Right cardiac atrium (tissue), 5 donors: ENCODE results near the gene SEMA4F. TPM values are rescaled to one million over a fixed set of nuclear protein-coding genes. Genes with fewer than 3 reads are reported as not detected.

Experiments
- ATAC-seq, 2 donors: fragments of 200-7000 bp; cut with Tn5 transposase; one replicate each; pipeline versions ENCODE4 v1.8.0 to v1.9.1; 2020; ENCODE audit warnings: moderate library complexity in 2 of 2, mild to moderate bottlenecking in 1 of 2
- DNase-seq, 3 donors: peaks; one replicate each; pipeline ENCODE4 v3.0.0-alpha.2; 2020
- H3K27ac ChIP-seq: one replicate; pipeline ENCODE4 v1.5.1; 2013; ENCODE audit warnings: mild to moderate bottlenecking, low read length, control low read depth, moderate library complexity
- H3K27me3 ChIP-seq: one replicate; pipeline ENCODE4 v1.6.1; 2013; ENCODE audit not compliant: control insufficient read depth, insufficient read depth
- H3K4me1 ChIP-seq: one replicate; pipeline ENCODE4 v1.6.1; 2013; ENCODE audit warnings: low read length; ENCODE audit not compliant: control insufficient read depth, insufficient read depth
- H3K4me3 ChIP-seq: one replicate; pipeline ENCODE4 v1.5.1; 2013; ENCODE audit warnings: low read length, control low read depth
- H3K9me3 ChIP-seq: one replicate; pipeline ENCODE4 v1.6.1; 2013; ENCODE audit warnings: low read length; ENCODE audit not compliant: control insufficient read depth
- WGBS: extraction: QIAGEN DNeasy Blood & Tissue Kit; methylation state at CpG from one replicate; pipeline ENCODE4 v1.1.7; 2013; 5-methylcytosine and 5-hydroxymethylcytosine counted together
- intact Hi-C, 4 donors: fragments of 100-400 bp; cut with DNase I; formaldehyde crosslinking; loops; one replicate each; pipeline versions ENCODE4 v1.11.0 to v1.14.0; 2022 to 2023
- polyA plus RNA-seq: library from polyadenylated mRNA; stranded (reverse); fragments of 200-250 nt; gene quantifications from one replicate; pipeline ENCODE4 v1.2.3, GENCODE V29; 2013
- total RNA-seq, 4 donors: library from RNA; stranded (reverse); fragmentation: NEBNext Ultra II Directional; extraction: Animal tissue kit (Norgen Biotek cat#: 25700); gene quantifications; one replicate each; pipeline ENCODE4 v1.2.1, GENCODE V29; 2021
- donor health status: healthy with polysubstance abuse.
- donor health status: DM: no; HTN: yes; CAD: no.
- donor health status: DM: no; HTN: no; CAD: no.
- donor health status: DM: no; HTN: yes; CAD: no; lungs with severe emphysema.
- donor health status: DM: yes; HTN: yes; CAD: no.

The SEMA4F gene
- total and polyA plus RNA-seq, 5 donors: 1.7 to 5.3 (median 3.9) TPM

GRCh38 chr2:74707837-74708236 lies 53.8 kb downstream of the SEMA4F start:
- Histone ChIP-seq H3K4me1 (no peaks in the 10 kb centered on the region), H3K4me3 (no peak overlapping the region), H3K9me3 (no peaks in the 10 kb centered on the region), H3K27ac (no peak overlapping the region), H3K27me3 (no peaks in the 10 kb centered on the region)
- no peak for ATAC-seq
- no peak for DNase-seq
- WGBS: 89% methylated on average over 3 of the region's 3 CpGs
- intact Hi-C loops: no loop called here

GRCh38 chr2:74708296-74708695 lies 54.2 kb downstream of the SEMA4F start:
- ATAC-seq: no peak
- DNase-seq: no peak
- Histone ChIP-seq H3K27ac (no peak overlapping the region), H3K4me1 (no peaks in the 10 kb centered on the region), H3K27me3 (no peaks in the 10 kb centered on the region), H3K4me3 (no peak overlapping the region), H3K9me3 (no peaks in the 10 kb centered on the region)
- intact Hi-C loops: no loop called here

- intact Hi-C loops: no loop called here
- DNase-seq: no peak
- Histone ChIP-seq H3K9me3 (no peaks in the 10 kb centered on the region), H3K27me3 (no peaks in the 10 kb centered on the region), H3K4me3 (no peak overlapping the region), H3K4me1 (no peaks in the 10 kb centered on the region), H3K27ac (no peak overlapping the region)
- ATAC-seq: no peak
- 58% methylated on average over 4 of the region's 4 CpGs for WGBS
Measured at GRCh38 chr2:74708883-74709282, 54.8 kb downstream of the SEMA4F start.

- ATAC-seq (no peak), DNase-seq (peak in 1 of 3 donors; percentile 20)
- intact Hi-C loops: no loop called here
- no peaks in the 10 kb centered on the region for H3K27me3 ChIP-seq
- no peak overlapping the region for H3K4me3 ChIP-seq
- 92% methylated on average over 9 of the region's 9 CpGs for WGBS
- H3K27ac ChIP-seq: no peak overlapping the region
- no peaks in the 10 kb centered on the region for H3K9me3 ChIP-seq
- no peaks in the 10 kb centered on the region for H3K4me1 ChIP-seq
Measured at GRCh38 chr2:74712223-74713053, 58.4 kb downstream of the SEMA4F start.

GRCh38 chr2:74714691-74715080 lies 60.6 kb downstream of the SEMA4F start:
- no peaks in the 10 kb centered on the region for H3K27me3 ChIP-seq
- H3K27ac ChIP-seq: no peak overlapping the region
- intact Hi-C loops: loop anchor here (2.0 kb wide), 1 partner anchor 162 kb away; no protein-coding TSS in a partner anchor
- H3K4me1 ChIP-seq: no peaks in the 10 kb centered on the region
- no peaks in the 10 kb centered on the region for H3K9me3 ChIP-seq
- ATAC-seq (no peak), DNase-seq (no peak)
- no peak overlapping the region for H3K4me3 ChIP-seq
- WGBS: 39% methylated on average over 8 of the region's 8 CpGs

GRCh38 chr2:74715081-74715791 lies 61.2 kb downstream of the SEMA4F start:
- Histone ChIP-seq H3K27me3 (no peaks in the 10 kb centered on the region), H3K4me3 (peak overlapping the region; percentile 47), H3K27ac (no peak overlapping the region), H3K4me1 (no peaks in the 10 kb centered on the region), H3K9me3 (no peaks in the 10 kb centered on the region)
- ATAC-seq (peak; percentile 96 to 98), DNase-seq (peak; percentile 80 to 93 (median 89))
- WGBS: 1% methylated on average over 56 of the region's 56 CpGs
- intact Hi-C loops: loop anchor here (2.0 kb wide), 1 partner anchor 162 kb away; no protein-coding TSS in a partner anchor

GRCh38 chr2:74715880-74716279 lies 61.8 kb downstream of the SEMA4F start:
- 57% methylated on average over 6 of the region's 6 CpGs for WGBS
- Histone ChIP-seq H3K27me3 (no peaks in the 10 kb centered on the region), H3K9me3 (no peaks in the 10 kb centered on the region), H3K4me1 (no peaks in the 10 kb centered on the region), H3K27ac (no peak overlapping the region), H3K4me3 (no peak overlapping the region)
- ATAC-seq: no peak
- DNase-seq: no peak
- intact Hi-C loops: loop anchor here (2.0 kb wide), 1 partner anchor 161 kb away; no protein-coding TSS in a partner anchor

GRCh38 chr2:74719066-74719465 lies 65.0 kb downstream of the SEMA4F start:
- intact Hi-C loops: no loop called here
- Histone ChIP-seq H3K27ac (no peak overlapping the region), H3K4me1 (no peaks in the 10 kb centered on the region), H3K27me3 (no peaks in the 10 kb centered on the region), H3K4me3 (no peak overlapping the region), H3K9me3 (no peaks in the 10 kb centered on the region)
- DNase-seq (no peak), ATAC-seq (no peak)
- 77% methylated on average over 2 of the region's 2 CpGs for WGBS

- intact Hi-C loops: no loop called here
- H3K27ac ChIP-seq: no peak overlapping the region
- H3K4me3 ChIP-seq: no peak overlapping the region
- no peaks in the 10 kb centered on the region for H3K9me3 ChIP-seq
- DNase-seq: no peak
- H3K27me3 ChIP-seq: no peaks in the 10 kb centered on the region
- ATAC-seq: no peak
- H3K4me1 ChIP-seq: no peaks in the 10 kb centered on the region
Measured at GRCh38 chr2:74721316-74721715, 67.3 kb downstream of the SEMA4F start.

GRCh38 chr2:74724496-74724895 lies 70.4 kb downstream of the SEMA4F start:
- DNase-seq (no peak), ATAC-seq (no peak)
- Histone ChIP-seq H3K27me3 (no peaks in the 10 kb centered on the region), H3K9me3 (no peaks in the 10 kb centered on the region), H3K4me3 (no peak overlapping the region), H3K27ac (no peak overlapping the region), H3K4me1 (no peaks in the 10 kb centered on the region)
- 83% methylated on average over 4 of the region's 4 CpGs for WGBS
- intact Hi-C loops: no loop called here

GRCh38 chr2:74725287-74725686 lies 71.2 kb downstream of the SEMA4F start:
- no peak for ATAC-seq
- no peaks in the 10 kb centered on the region for H3K9me3 ChIP-seq
- intact Hi-C loops: no loop called here
- no peaks in the 10 kb centered on the region for H3K27me3 ChIP-seq
- no peak overlapping the region for H3K4me3 ChIP-seq
- H3K4me1 ChIP-seq: no peaks in the 10 kb centered on the region
- no peak for DNase-seq
- 93% methylated on average over 1 of the region's 1 CpG for WGBS
- no peak overlapping the region for H3K27ac ChIP-seq
